Amygdala (tissue), 56 donors: ENCODE measurements around the gene PTPN4.
A peak's percentile ranks its signal among the peaks of the same experiment; 100 is the strongest.
"Not testable (repeated sequence)": the region's sequence is repeated elsewhere in the genome, so short reads cannot be mapped to it uniquely, and the experiment has no call there.

ENCODE experiments used
- DNase-seq, 56 donors: peaks; one replicate each; lab custom pipeline; 2025; lab: John Stamatoyannopoulos, UW

The PTPN4 gene

GRCh38 chr2:119795309-119796303, 35.9 kb downstream of the PTPN4 start:
- no peak for DNase-seq

DNA sequence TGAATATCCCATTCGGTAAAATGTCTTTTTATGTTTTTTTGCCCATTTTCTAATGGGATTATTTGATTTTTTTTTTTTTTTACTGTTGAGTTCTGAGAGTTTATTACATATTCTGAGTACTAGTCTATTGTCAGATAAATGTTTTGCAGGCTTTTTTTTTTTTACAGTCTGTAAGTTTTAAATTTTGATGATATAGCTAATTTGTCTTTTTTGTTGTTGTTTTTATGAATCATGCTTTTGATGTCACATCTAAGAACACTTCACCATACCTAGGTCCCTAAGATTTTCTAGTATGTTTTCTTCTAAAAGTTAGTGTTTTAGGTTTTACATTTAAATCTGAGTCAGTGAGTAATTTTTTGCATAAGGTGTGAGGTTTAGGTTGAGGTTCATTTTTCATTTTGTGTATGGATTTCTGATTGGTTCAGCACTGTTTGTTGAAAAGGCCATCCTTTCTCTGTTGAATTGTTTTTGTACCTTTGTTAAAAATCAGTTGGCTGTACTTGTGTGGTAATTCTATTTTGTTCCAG, 40.7 kb downstream of the PTPN4 start:
- DNase-seq = no peak

GRCh38 chr2:119801040-119801439, 41.3 kb downstream of the PTPN4 start:
- DNase-seq = no peak

DNA sequence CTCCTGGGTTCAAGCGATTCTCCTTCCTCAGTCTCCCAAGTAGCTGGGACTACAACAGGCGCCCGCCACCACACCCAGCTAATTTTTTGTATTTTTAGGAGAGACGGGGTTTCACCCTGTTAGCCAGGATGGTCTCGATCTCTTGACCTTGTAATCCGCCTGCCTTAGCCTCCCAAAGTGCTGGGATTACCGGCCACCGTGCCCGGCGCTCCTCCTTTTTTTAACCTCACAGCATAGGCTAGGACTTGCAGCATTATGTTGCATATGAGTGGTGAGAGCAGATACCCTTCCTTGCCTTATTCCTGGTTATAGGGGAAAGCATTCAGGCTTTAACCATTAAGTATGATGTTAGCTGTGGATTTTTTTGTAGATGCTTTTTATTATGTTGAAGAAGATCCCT, 42.3 kb downstream of the PTPN4 start:
- not testable (repeated sequence) for DNase-seq

GRCh38 chr2:119803101-119803500, 43.4 kb downstream of the PTPN4 start:
- DNase-seq = no peak

GRCh38 chr2:119804409-119804808, 44.7 kb downstream of the PTPN4 start:
- DNase-seq = not testable (repeated sequence)

GRCh38 chr2:119808516-119809147, 48.9 kb downstream of the PTPN4 start:
- DNase-seq = no peak

GRCh38 chr2:119809339-119810048, 49.8 kb downstream of the PTPN4 start:
- no peak for DNase-seq

DNA sequence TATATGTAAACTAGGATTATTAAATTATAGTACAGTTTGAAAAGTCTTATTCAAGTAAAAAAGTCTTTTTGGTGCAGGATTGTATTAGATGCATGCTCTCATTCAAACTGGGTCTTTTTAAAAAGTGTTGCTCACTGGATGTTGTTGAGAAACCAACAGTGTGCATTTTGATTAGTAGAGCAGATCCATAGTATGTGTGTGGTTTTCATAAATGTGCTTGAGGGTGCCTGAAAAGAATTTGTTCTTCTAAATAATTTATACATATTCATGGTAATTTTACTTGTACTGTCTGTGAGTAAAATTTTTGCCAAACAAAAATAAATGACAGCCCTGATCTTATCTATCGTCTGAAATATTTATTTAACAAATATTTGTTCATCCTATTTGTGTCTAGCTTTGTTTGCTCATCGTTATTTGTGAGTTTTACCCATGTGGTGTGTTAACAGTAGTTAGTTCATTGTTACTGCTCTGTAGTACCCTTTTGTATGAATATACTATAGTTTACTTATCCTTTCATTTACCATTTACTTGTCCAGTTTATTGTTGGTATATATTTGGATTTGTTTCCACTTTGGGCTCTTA, 50.4 kb downstream of the PTPN4 start:
- no peak for DNase-seq

DNA sequence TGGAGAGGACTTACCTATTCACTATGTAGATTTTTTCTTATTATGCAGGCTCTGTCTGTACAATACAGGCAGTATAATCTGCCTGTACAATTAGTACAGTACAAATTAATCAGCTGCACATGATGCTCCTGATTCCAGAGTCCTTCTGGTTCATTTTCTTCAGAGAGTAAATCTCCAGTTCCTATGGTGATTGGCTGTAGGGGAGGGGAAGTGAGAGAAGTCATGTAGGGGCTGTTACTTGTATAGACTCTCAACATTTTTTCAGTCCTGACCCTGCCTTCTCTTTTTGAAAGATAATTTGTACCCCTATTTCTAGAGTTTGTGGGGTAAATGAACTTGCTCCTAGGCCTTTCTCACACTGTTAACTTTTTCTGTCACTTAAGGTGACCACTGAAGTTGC, 54.5 kb downstream of the PTPN4 start:
- no peak for DNase-seq

DNA sequence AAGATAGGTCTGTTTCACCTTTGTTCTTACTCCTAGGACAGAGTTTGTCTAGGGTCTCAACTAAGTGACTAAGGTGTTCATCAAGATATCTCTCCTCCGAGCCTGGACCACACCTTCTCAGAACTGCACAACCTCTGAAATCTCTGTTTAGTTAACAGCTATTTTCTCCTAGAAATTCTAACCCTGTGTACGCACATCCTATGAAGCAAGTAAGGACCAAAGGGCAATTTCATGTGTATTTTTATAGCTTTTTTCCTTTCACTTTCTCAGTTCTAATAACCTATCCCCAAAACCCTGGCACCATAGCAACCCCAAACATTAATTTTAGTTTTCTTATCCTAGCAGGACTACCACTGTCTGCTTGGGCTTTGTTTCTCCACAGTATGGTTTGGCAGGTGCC, 59.1 kb downstream of the PTPN4 start:
- no peak for DNase-seq

DNA sequence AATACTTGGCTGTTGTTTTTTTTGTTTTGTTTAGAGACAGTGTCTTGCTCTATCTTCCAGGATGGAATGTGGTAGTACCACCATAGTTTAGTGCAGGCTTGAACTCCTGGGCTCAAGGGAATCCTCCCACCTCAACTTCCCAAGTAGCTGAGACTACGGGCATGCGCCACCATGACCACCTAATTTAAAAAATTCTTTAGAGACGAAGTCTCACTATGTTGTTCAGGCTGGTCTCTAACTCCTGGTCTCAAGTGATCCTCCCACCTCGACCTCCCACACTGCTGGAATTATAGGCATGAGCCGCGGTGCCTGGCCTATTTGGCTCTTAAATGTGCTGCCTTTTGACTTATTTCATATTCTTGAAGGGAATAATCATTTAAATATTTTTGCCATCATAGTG, 60.1 kb downstream of the PTPN4 start:
- DNase-seq = no peak

- DNase-seq = no peak
Observed at GRCh38 chr2:119820275-119820674, 60.6 kb downstream of the PTPN4 start.

DNA sequence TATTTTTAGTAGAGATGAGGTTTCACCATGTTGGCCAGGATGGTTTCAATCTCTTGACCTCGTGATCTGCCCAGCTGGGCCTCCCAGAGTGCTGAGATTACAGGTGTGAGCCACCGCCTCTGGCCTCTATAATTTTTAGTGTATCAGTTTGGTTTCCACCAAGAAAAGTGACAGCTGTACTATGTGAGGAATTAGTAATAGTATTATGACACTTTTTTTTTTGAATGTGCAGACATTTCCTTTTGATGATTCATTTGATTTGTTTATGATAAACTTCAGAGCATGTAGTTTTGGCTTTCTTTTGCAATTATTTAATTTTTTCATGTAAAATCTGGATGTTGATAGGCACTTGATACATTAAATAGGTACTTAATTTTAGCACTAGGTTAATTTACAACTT, 61.5 kb downstream of the PTPN4 start:
- no peak for DNase-seq

DNA sequence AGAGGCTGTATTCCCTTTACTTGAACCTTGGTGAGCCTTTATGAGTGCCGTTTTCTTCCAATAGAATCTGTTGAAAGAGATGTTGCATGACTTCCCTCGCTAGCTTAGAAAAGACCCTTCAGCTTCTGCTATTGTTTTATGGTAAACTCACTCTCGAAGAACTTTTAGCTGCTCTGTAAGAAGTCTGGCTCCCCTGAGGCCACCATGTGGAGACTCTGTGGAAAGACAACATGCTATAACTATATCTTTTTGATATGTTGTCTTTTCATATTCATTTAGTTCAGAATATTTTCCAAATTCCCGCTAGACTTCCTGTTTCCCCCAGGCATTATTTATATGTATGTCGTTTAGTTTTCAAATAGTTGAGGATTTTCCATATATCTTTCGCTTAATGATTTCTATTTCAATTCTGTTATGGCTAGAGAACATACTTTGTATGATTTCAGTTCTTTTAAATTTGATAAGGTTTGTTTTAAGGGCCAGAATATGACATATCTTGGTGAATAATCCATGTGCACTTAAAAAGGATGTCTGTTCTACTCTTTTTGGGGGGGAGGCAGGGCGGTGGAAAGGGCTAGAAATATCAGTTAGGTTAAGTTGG, 64.1 kb downstream of the PTPN4 start:
- peak in 5 of 56 donors; percentile 2 to 31 (median 11) for DNase-seq

GRCh38 chr2:119826370-119826961, 66.7 kb downstream of the PTPN4 start:
- DNase-seq = peak in 6 of 56 donors; percentile 5 to 49 (median 18)

GRCh38 chr2:119827866-119828507, 68.3 kb downstream of the PTPN4 start:
- no peak for DNase-seq

- no peak for DNase-seq
Observed at GRCh38 chr2:119836455-119837142, 76.9 kb downstream of the PTPN4 start.

DNA sequence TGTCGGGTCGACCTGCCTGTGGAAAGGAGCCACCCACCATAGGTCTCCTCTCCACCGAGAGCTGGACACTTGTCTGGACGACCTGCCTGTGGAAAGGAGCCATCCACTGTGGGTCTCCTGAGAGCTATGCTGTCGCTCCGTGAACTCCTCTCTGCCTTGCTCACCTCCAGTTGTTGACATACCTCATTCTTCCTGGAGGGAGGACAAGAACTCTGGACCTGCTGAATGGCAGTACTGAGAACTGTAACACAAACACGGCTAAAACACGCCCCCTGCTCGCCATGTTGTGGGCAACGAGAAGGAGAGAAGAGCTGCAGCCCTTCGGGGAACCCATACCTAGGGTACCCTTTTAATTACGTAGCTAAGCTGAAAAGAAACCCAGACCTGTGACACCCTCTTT, 77.6 kb downstream of the PTPN4 start:
- no peak for DNase-seq
